HEK293 (cell line): Measurements from ENCODE around the gene HIRA.

ENCODE experiments used
- EGR2 ChIP-seq: fragments of 450-650 bp; formaldehyde crosslinking; IDR thresholded peaks from 2 replicates; pipeline ENCODE4 v1.5.1; 2016; ENCODE audit warnings: low read depth, missing biosample characterization, missing genetic modification characterization
- FEZF1 ChIP-seq: fragments of 450-650 bp; formaldehyde crosslinking; IDR thresholded peaks from 2 replicates; pipeline ENCODE4 v1.5.1; 2016; ENCODE audit warnings: missing biosample characterization, missing genetic modification characterization
- GFI1B ChIP-seq: fragments of 450-650 bp; formaldehyde crosslinking; IDR thresholded peaks from 2 replicates; pipeline ENCODE4 v1.5.1; 2016; ENCODE audit warnings: missing biosample characterization, missing genetic modification characterization
- GLIS1 ChIP-seq: fragments of 450-650 bp; formaldehyde crosslinking; IDR thresholded peaks from 2 replicates; pipeline ENCODE4 v1.5.1; 2016; ENCODE audit warnings: missing biosample characterization, missing genetic modification characterization
- HOXA7 ChIP-seq: sonication (generic); formaldehyde crosslinking; IDR thresholded peaks from 2 replicates; pipeline ENCODE4 v1.8.1; 2022; ENCODE audit warnings: missing genetic modification reagents, borderline replicate concordance
- PATZ1 ChIP-seq: fragments of 450-650 bp; formaldehyde crosslinking; IDR thresholded peaks from 2 replicates; pipeline ENCODE4 v1.5.1; 2016; ENCODE audit warnings: missing biosample characterization, missing genetic modification characterization
- SP7 ChIP-seq: fragments of 450-650 bp; formaldehyde crosslinking; IDR thresholded peaks from 2 replicates; pipeline ENCODE4 v1.5.1; 2016; ENCODE audit warnings: missing biosample characterization, missing genetic modification characterization
- WT1 ChIP-seq: fragments of 450-650 bp; formaldehyde crosslinking; IDR thresholded peaks from 2 replicates; pipeline ENCODE4 v1.5.1; 2016; ENCODE audit warnings: missing biosample characterization, missing genetic modification characterization
- ZBTB17 ChIP-seq: fragments of 450-650 bp; formaldehyde crosslinking; IDR thresholded peaks from 2 replicates; pipeline ENCODE4 v1.5.1; 2016; ENCODE audit warnings: missing biosample characterization, missing genetic modification characterization
- ZBTB26 ChIP-seq: fragments of 450-650 bp; formaldehyde crosslinking; optimal IDR thresholded peaks from 2 replicates; pipeline ENCODE3; 2016; ENCODE audit warnings: missing biosample characterization, mild to moderate bottlenecking, missing genetic modification characterization
- ZBTB7A ChIP-seq: fragments of 450-650 bp; formaldehyde crosslinking; IDR thresholded peaks from 2 replicates; pipeline ENCODE4 v1.5.1; 2016; ENCODE audit warnings: low read depth, missing biosample characterization, missing genetic modification characterization
- ZFHX2 ChIP-seq: fragments of 450-650 bp; formaldehyde crosslinking; conservative IDR thresholded peaks from 2 replicates; pipeline ENCODE4 v1.5.1; 2016; ENCODE audit warnings: missing biosample characterization, missing genetic modification characterization
- ZFP3 ChIP-seq: fragments of 450-650 bp; formaldehyde crosslinking; IDR thresholded peaks from 2 replicates; pipeline ENCODE4 v1.5.1; 2016; ENCODE audit warnings: low read depth, missing biosample characterization, missing genetic modification characterization
- ZNF18 ChIP-seq: fragments of 450-650 bp; formaldehyde crosslinking; IDR thresholded peaks from 2 replicates; pipeline ENCODE4 v1.5.1; 2016; ENCODE audit warnings: missing biosample characterization, missing genetic modification characterization
- ZNF184 ChIP-seq: fragments of 450-650 bp; IDR thresholded peaks from 2 replicates; pipeline ENCODE4 v1.5.1; 2018; ENCODE audit warnings: missing biosample characterization, mild to moderate bottlenecking, missing genetic modification characterization
- ZNF2 ChIP-seq: fragments of 450-650 bp; formaldehyde crosslinking; IDR thresholded peaks from 2 replicates; pipeline ENCODE4 v1.5.1; 2016; ENCODE audit warnings: missing biosample characterization, missing genetic modification characterization
- ZNF239 ChIP-seq: fragments of 450-650 bp; formaldehyde crosslinking; IDR thresholded peaks from 2 replicates; pipeline ENCODE4 v1.5.1; 2016; ENCODE audit warnings: missing biosample characterization, missing genetic modification characterization
- ZNF324 ChIP-seq: fragments of 450-650 bp; formaldehyde crosslinking; IDR thresholded peaks from 2 replicates; pipeline ENCODE4 v1.5.1; 2016; ENCODE audit warnings: missing biosample characterization, missing genetic modification characterization
- ZNF335 ChIP-seq: fragments of 450-650 bp; formaldehyde crosslinking; conservative IDR thresholded peaks from 2 replicates; pipeline ENCODE4 v1.5.1; 2016; ENCODE audit warnings: missing biosample characterization, missing genetic modification characterization
- ZNF362 ChIP-seq: fragments of 450-650 bp; formaldehyde crosslinking; IDR thresholded peaks from 2 replicates; pipeline ENCODE4 v1.5.1; 2016; ENCODE audit warnings: missing biosample characterization, missing genetic modification characterization
- ZNF449 ChIP-seq: fragments of 450-650 bp; formaldehyde crosslinking; IDR thresholded peaks from 2 replicates; pipeline ENCODE4 v1.5.1; 2017; ENCODE audit warnings: missing biosample characterization, mild to moderate bottlenecking, missing genetic modification characterization, moderate library complexity
- ZNF518A ChIP-seq: fragments of 450-650 bp; formaldehyde crosslinking; conservative IDR thresholded peaks from 2 replicates; pipeline ENCODE4 v1.5.1; 2016; ENCODE audit warnings: low read depth, missing biosample characterization, missing genetic modification characterization
- ZNF580 ChIP-seq: fragments of 450-650 bp; formaldehyde crosslinking; IDR thresholded peaks from 2 replicates; pipeline ENCODE4 v1.5.1; 2016; ENCODE audit warnings: missing biosample characterization, missing genetic modification characterization
- ZNF654 ChIP-seq: fragments of 450-650 bp; formaldehyde crosslinking; IDR thresholded peaks from 2 replicates; pipeline ENCODE4 v1.5.1; 2016; ENCODE audit warnings: low read depth, missing biosample characterization, missing genetic modification characterization
- ZNF660 ChIP-seq: fragments of 450-650 bp; IDR thresholded peaks from 2 replicates; pipeline ENCODE4 v1.5.1; 2018; ENCODE audit warnings: missing biosample characterization, mild to moderate bottlenecking, missing genetic modification characterization
- ZNF830 ChIP-seq: fragments of 450-650 bp; IDR thresholded peaks from 2 replicates; pipeline ENCODE4 v1.5.0; 2018; ENCODE audit warnings: missing biosample characterization, missing genetic modification characterization, low read depth, mild to moderate bottlenecking, moderate library complexity

Gene HIRA

GRCh38 chr22:19448076-19448607, 16.6 kb upstream of the HIRA start (continued):
- no peak for TF ChIP-seq ZNF362 (tag by site-specific recombination)
- TF ChIP-seq ZFHX2 (tag by site-specific recombination), result peak; percentile 47; the same call in 1 of the 2 replicates
- 0 out of 2 replicates have a peak, but pooled peaks have one; percentile 20 for TF ChIP-seq GFI1B
- 0 out of 2 replicates have a peak, but pooled peaks have one; percentile 42 for TF ChIP-seq ZNF580 (tag by site-specific recombination)
- no peak for TF ChIP-seq ZFP3 (tag by site-specific recombination)
- 0 out of 2 replicates have a peak, but pooled peaks have one; percentile 6 for TF ChIP-seq ZNF660
- no peak for TF ChIP-seq ZNF518A (tag by site-specific recombination)
- peak; percentile 92 for TF ChIP-seq ZNF449 (tag by site-specific recombination)
- peak; percentile 74; the same call in 1 of the 2 replicates for TF ChIP-seq EGR2 (tag by site-specific recombination)
- no peak for TF ChIP-seq ZNF18
- no peak for TF ChIP-seq HOXA7 (CRISPR knock-in tag)
- no peak for TF ChIP-seq ZBTB7A (tag by site-specific recombination)
- peak; percentile 47; the same call in 1 of the 2 replicates for TF ChIP-seq GLIS1 (tag by site-specific recombination)
- peak; percentile 46 for TF ChIP-seq ZBTB26 (tag by site-specific recombination)
- 0 out of 2 replicates have a peak, but pooled peaks have one; percentile 33 for TF ChIP-seq PATZ1
- peak; percentile 8 for TF ChIP-seq ZNF324
- peak; percentile 75 for TF ChIP-seq SP7 (tag by site-specific recombination)
- TF ChIP-seq ZNF335 (tag by site-specific recombination), result peak; percentile 38
- TF ChIP-seq FEZF1 (tag by site-specific recombination), result peak; percentile 83
- no peak for TF ChIP-seq ZNF830 (tag by site-specific recombination)
- no peak for TF ChIP-seq ZNF654
- TF ChIP-seq ZNF239 (tag by site-specific recombination), result no peak
- TF ChIP-seq ZNF2 (tag by site-specific recombination), result peak; percentile 64; the same call in 1 of the 2 replicates
- TF ChIP-seq WT1 (tag by site-specific recombination), result 0 out of 2 replicates have a peak, but pooled peaks have one; percentile 1
- TF ChIP-seq ZBTB17, result peak; percentile 83; the same call in 1 of the 2 replicates
- peak; percentile 61; the same call in 1 of the 2 replicates for TF ChIP-seq ZNF184
